Measurements from ENCODE around the gene TRERF1.

TRERF1 gene

GRCh38 chr6:42229506-42230119 lies 222.1 kb downstream of the TRERF1 start:
- no peak overlapping the region for H3K27ac ChIP-seq (ENCODE audit: extremely low read depth, low read depth, low read length)
- peaks cover 0 to 3% of the 10 kb centered on the region in 2 experiments; a peak in 1 of 3 replicates for H3K36me3 ChIP-seq (ENCODE audit: control insufficient read depth in 2 of 2, insufficient read depth in 1 of 2, low read length in 2 of 2)
- H3K4me3 ChIP-seq (ENCODE audit: low read depth, low read length), result no peak overlapping the region
- H3K4me1 ChIP-seq (ENCODE audit: control insufficient read depth, insufficient read depth, low read length), result peaks cover 16% of the 10 kb centered on the region
- TF ChIP-seq FEZF1 (tag by site-specific recombination; IDR thresholded peaks at IDR 0.05), result peak; percentile 41; the same call in 1 of the 2 replicates
- TF ChIP-seq ZNF211 (tag by site-specific recombination; IDR thresholded peaks at IDR 0.05; ENCODE audit: low read depth), result no peak
- CTCF ChIA-PET, result interaction anchor here (0.6 to 2.4 kb wide), 24 partner anchors 12 to 319 kb away, joined by 3 to 28 read pairs (median 4); partner anchors contain the start of gene MRPS10
- no peaks in the 10 kb centered on the region for H3K9me3 ChIP-seq (ENCODE audit: control insufficient read depth, insufficient read depth, low read depth, low read length)
- POLR2A ChIA-PET, result no interaction called here

DNA sequence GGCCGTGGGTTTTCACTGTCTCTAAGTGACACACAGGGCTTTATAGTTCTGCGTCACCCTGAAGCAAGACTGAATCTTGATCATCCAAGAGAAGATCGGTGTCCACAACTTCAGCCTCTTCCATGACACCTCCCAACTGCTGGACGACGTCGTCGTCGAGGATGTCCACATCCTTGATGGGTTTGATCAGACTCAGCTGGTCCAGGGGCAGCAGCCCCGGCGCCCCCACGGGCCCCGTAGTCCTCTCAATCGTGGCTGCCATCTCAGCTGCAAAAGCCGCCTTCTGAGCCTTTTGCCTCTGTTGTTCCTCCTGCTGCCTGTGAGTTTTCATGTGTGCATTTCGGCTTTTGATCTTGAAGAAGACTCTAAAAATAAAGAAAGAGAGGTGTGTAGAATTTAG lies 223.4 kb downstream of the TRERF1 start:
- no peak for TF ChIP-seq ZNF626 (tag by site-specific recombination; IDR thresholded peaks at IDR 0.05)
- TF ChIP-seq ZNF785 (tag by site-specific recombination; IDR thresholded peaks at IDR 0.05), result no peak
- no peak for TF ChIP-seq ZBTB17 (tag by site-specific recombination; IDR thresholded peaks at IDR 0.05)
- ChIA-PET CTCF (interaction anchor here (0.6 to 5.2 kb wide), 4 partner anchors 14 to 320 kb away, joined by 3 to 46 read pairs (median 4); no protein-coding TSS in a partner anchor), POLR2A (no interaction called here)
- Histone ChIP-seq H3K4me1 (ENCODE audit: control insufficient read depth, insufficient read depth, low read length) (peaks cover 16% of the 10 kb centered on the region), H3K36me3 (ENCODE audit: control insufficient read depth in 2 of 2, insufficient read depth in 1 of 2, low read length in 2 of 2) (peaks cover 0 to 3% of the 10 kb centered on the region in 2 experiments; a peak in 1 of 3 replicates), H3K4me3 (ENCODE audit: low read depth, low read length) (no peak overlapping the region), H3K27ac (ENCODE audit: extremely low read depth, low read depth, low read length) (no peak overlapping the region), H3K9me3 (ENCODE audit: control insufficient read depth, insufficient read depth, low read depth, low read length) (no peaks in the 10 kb centered on the region)

- Histone ChIP-seq H3K27ac (ENCODE audit: extremely low read depth, low read depth, low read length) (no peak overlapping the region; the same call in 1 of the 2 replicates), H3K36me3 (ENCODE audit: control insufficient read depth in 2 of 2, insufficient read depth in 1 of 2, low read length in 2 of 2) (peaks cover 0 to 3% of the 10 kb centered on the region in 2 experiments; a peak in 1 of 3 replicates), H3K9me3 (ENCODE audit: control insufficient read depth, insufficient read depth, low read depth, low read length) (no peaks in the 10 kb centered on the region), H3K4me3 (ENCODE audit: low read depth, low read length) (no peak overlapping the region), H3K4me1 (ENCODE audit: control insufficient read depth, insufficient read depth, low read length) (peaks cover 16% of the 10 kb centered on the region)
- POLR2A ChIA-PET, result interaction anchor here (0.5 to 1.7 kb wide), 8 partner anchors 8 to 796 kb away, joined by 3 to 7 read pairs (median 4); partner anchors contain the start of genes TAF8 and UBR2
- CTCF ChIA-PET, result interaction anchor here (0.6 to 5.2 kb wide), 12 partner anchors 10 to 859 kb away, joined by 3 to 46 read pairs (median 3); partner anchors contain the start of genes MRPS10 and TAF8
- TF ChIP-seq ZIC2 (tag by site-specific recombination; IDR thresholded peaks at IDR 0.05) (no peak), ZNF548 (tag by site-specific recombination; IDR thresholded peaks at IDR 0.05) (no peak), ZBTB17 (tag by site-specific recombination; IDR thresholded peaks at IDR 0.05) (no peak), ZNF23 (tag by site-specific recombination; IDR thresholded peaks at IDR 0.05; ENCODE audit: borderline replicate concordance) (no peak), TCF7L2 (IDR thresholded peaks at IDR 0.05; ENCODE audit: borderline replicate concordance, low read depth, low read length) (no peak), ZNF510 (tag by site-specific recombination; IDR thresholded peaks at IDR 0.05; ENCODE audit: insufficient replicate concordance) (no peak), ZNF664 (tag by site-specific recombination; IDR thresholded peaks at IDR 0.05) (no peak), ZNF223 (tag by site-specific recombination; IDR thresholded peaks at IDR 0.05) (no peak), ZNF221 (tag by site-specific recombination; IDR thresholded peaks at IDR 0.05; ENCODE audit: borderline replicate concordance) (no peak), SCRT1 (tag by site-specific recombination; IDR thresholded peaks at IDR 0.05; ENCODE audit: borderline replicate concordance) (no peak), GFI1B (tag by site-specific recombination; IDR thresholded peaks at IDR 0.05) (no peak), ZNF677 (tag by site-specific recombination; IDR thresholded peaks at IDR 0.05) (no peak), ZNF580 (tag by site-specific recombination; IDR thresholded peaks at IDR 0.05) (no peak)
These were observed 224.4 kb downstream of the TRERF1 start for GRCh38 chr6:42227173-42227850.
